Liver (tissue), 9 donors: ENCODE data around the gene VAPB. TPM values are rescaled to one million over a fixed set of nuclear protein-coding genes. Genes with fewer than 3 reads are reported as not detected.

Experiments
- DNase-seq: peaks from one replicate; pipeline ENCODE4 v3.0.0-alpha.2; 2017; ENCODE audit warnings: low spot score
- H3K27ac ChIP-seq, 2 donors: one replicate each; pipeline ENCODE4 v1.7.0; 2013; ENCODE audit warnings: inconsistent platforms in 2 of 2, low read length in 2 of 2, control low read depth in 1 of 2, low read depth in 1 of 2, mild to moderate bottlenecking in 1 of 2
- H3K27me3 ChIP-seq, 4 donors: one replicate each; pipeline versions ENCODE4 v1.6.1 to v1.7.0; 2013; ENCODE audit warnings: low read length in 3 of 4, inconsistent platforms in 1 of 4, mild to moderate bottlenecking in 1 of 4, moderate library complexity in 1 of 4; ENCODE audit not compliant: control insufficient read depth in 4 of 4, insufficient read depth in 4 of 4
- H3K36me3 ChIP-seq, 4 donors: one replicate each; pipeline versions ENCODE4 v1.6.1 to v1.7.0; 2013; ENCODE audit warnings: low read length in 3 of 4, mild to moderate bottlenecking in 3 of 4, low read depth in 1 of 4, moderate library complexity in 1 of 4; ENCODE audit not compliant: control insufficient read depth in 4 of 4, insufficient read depth in 3 of 4
- H3K4me1 ChIP-seq, 4 donors: one replicate each; pipeline versions ENCODE4 v1.6.1 to v1.7.0; 2013; ENCODE audit warnings: low read length in 3 of 4, mild to moderate bottlenecking in 3 of 4, moderate library complexity in 1 of 4; ENCODE audit not compliant: control insufficient read depth in 4 of 4, insufficient read depth in 4 of 4
- H3K4me3 ChIP-seq, 3 donors: one replicate each; pipeline versions ENCODE4 v1.6.1 to v1.7.0; 2013; ENCODE audit warnings: low read length in 3 of 3, control low read depth in 1 of 3, low read depth in 1 of 3, mild to moderate bottlenecking in 1 of 3
- H3K9ac ChIP-seq, 2 donors: one replicate each; pipeline ENCODE4 v1.7.0; 2013; ENCODE audit warnings: low read length in 2 of 2, mild to moderate bottlenecking in 2 of 2, moderate library complexity in 2 of 2, control low read depth in 1 of 2, low read depth in 1 of 2
- H3K9me3 ChIP-seq, 4 donors: one replicate each; pipeline versions ENCODE4 v1.6.1 to v1.7.0; 2013; ENCODE audit warnings: low read length in 3 of 4; ENCODE audit not compliant: control insufficient read depth in 4 of 4
- EGR1 ChIP-seq, 2 donors: IDR thresholded peaks; 2 replicates each; pipeline ENCODE4 v1.6.1; 2016 to 2018; ENCODE audit warnings: antibody characterized with exemption in 2 of 2, low read depth in 2 of 2
- FOXA1 ChIP-seq: IDR thresholded peaks from 2 replicates; pipeline ENCODE4 v1.6.1; 2016; ENCODE audit warnings: antibody characterized with exemption
- FOXA2 ChIP-seq: IDR thresholded peaks from 2 replicates; pipeline ENCODE4 v1.6.1; 2016; ENCODE audit warnings: antibody characterized with exemption
- GABPA ChIP-seq, 2 donors: IDR thresholded peaks in 1 of 2; conservative IDR thresholded peaks in 1 of 2; 2 replicates each; pipeline ENCODE4 v1.6.1; 2016; ENCODE audit warnings: antibody characterized with exemption in 2 of 2, mild to moderate bottlenecking in 1 of 2, moderate library complexity in 1 of 2
- HNF4A ChIP-seq, 2 donors: conservative IDR thresholded peaks; 2 replicates each; pipeline ENCODE4 v1.6.1; 2016; ENCODE audit warnings: antibody characterized with exemption in 2 of 2, mild to moderate bottlenecking in 2 of 2
- HNF4G ChIP-seq: IDR thresholded peaks from 2 replicates; pipeline ENCODE4 v1.6.1; 2016; ENCODE audit warnings: antibody characterized with exemption
- JUND ChIP-seq, 2 donors: IDR thresholded peaks; 2 replicates each; pipeline ENCODE4 v1.6.1; 2016; ENCODE audit warnings: antibody characterized with exemption in 2 of 2
- NR2F2 ChIP-seq: IDR thresholded peaks from 2 replicates; pipeline ENCODE4 v1.6.1; 2016; ENCODE audit warnings: antibody characterized with exemption
- RAD21 ChIP-seq, 2 donors: IDR thresholded peaks; 2 replicates each; pipeline ENCODE4 v1.6.1; 2016; ENCODE audit warnings: antibody characterized with exemption in 2 of 2, mild to moderate bottlenecking in 2 of 2
- RXRA ChIP-seq, 2 donors: IDR thresholded peaks; 2 replicates each; pipeline ENCODE4 v1.6.1; 2017 to 2018; ENCODE audit warnings: antibody characterized with exemption in 2 of 2, mild to moderate bottlenecking in 1 of 2
- SP1 ChIP-seq: IDR thresholded peaks from 2 replicates; pipeline ENCODE4 v1.6.1; 2018; ENCODE audit warnings: antibody characterized with exemption, mild to moderate bottlenecking
- TAF1 ChIP-seq: conservative IDR thresholded peaks from 2 replicates; pipeline ENCODE4 v1.6.1; 2016; ENCODE audit warnings: antibody characterized with exemption, mild to moderate bottlenecking
- YY1 ChIP-seq: IDR thresholded peaks from 2 replicates; pipeline ENCODE4 v1.6.1; 2016; ENCODE audit warnings: antibody characterized with exemption, mild to moderate bottlenecking
- WGBS: extraction: QIAGEN DNeasy Blood & Tissue Kit; methylation state at CpG from one replicate; pipeline ENCODE4 v1.1.7; 2013; 5-methylcytosine and 5-hydroxymethylcytosine counted together
- polyA plus RNA-seq, 2 donors: library from polyadenylated mRNA; stranded (reverse) in 1 of 2; unstranded in 1 of 2; fragments of 200-250 nt in 1 of 2; fragments of >200 nt in 1 of 2; fragmentation: Nextera tagmentation in 1 of 2; extraction: Ambion mirVana in 1 of 2; gene quantifications; one replicate each; pipeline versions ENCODE4 v1.2.1 to v1.2.3, GENCODE V29; 2013 to 2015
- total RNA-seq, 2 donors: library from RNA; depleted of rRNA; stranded (reverse); fragments of >200 nt; gene quantifications; one replicate each; pipeline ENCODE4 v1.2.3, GENCODE V29; 2014
- TF ChIP-seq, protein P1 (sequence below): IDR thresholded peaks from 2 replicates; pipeline ENCODE4 v1.6.1; 2016; ENCODE audit warnings: antibody characterized with exemption, mild to moderate bottlenecking
- TF ChIP-seq, protein P2 (sequence below): IDR thresholded peaks from 2 replicates; pipeline ENCODE4 v1.6.1; 2016; ENCODE audit warnings: antibody characterized with exemption
- TF ChIP-seq, protein P3 (sequence below): IDR thresholded peaks from 2 replicates; pipeline ENCODE4 v1.6.1; 2016; ENCODE audit warnings: antibody characterized with exemption
- TF ChIP-seq, protein P4 (sequence below): fragments of 150-350 bp; IDR thresholded peaks from 2 replicates; pipeline ENCODE4 v1.5.1; 2017; ENCODE audit warnings: improper control_type of control experiment, low read depth, low read length; ENCODE audit not compliant: missing input control
- TF ChIP-seq, protein P5 (sequence below): IDR thresholded peaks from 2 replicates; pipeline ENCODE4 v1.6.1; 2016; ENCODE audit warnings: antibody characterized with exemption
- donor health status: healthy.
- donor health status: healthy.
- donor health status: healthy.
- donor health status: healthy.
- donor health status: healthy.

VAPB gene
- total and polyA plus RNA-seq, 4 donors: 12.2 to 21.7 (median 18.5) TPM

DNA sequence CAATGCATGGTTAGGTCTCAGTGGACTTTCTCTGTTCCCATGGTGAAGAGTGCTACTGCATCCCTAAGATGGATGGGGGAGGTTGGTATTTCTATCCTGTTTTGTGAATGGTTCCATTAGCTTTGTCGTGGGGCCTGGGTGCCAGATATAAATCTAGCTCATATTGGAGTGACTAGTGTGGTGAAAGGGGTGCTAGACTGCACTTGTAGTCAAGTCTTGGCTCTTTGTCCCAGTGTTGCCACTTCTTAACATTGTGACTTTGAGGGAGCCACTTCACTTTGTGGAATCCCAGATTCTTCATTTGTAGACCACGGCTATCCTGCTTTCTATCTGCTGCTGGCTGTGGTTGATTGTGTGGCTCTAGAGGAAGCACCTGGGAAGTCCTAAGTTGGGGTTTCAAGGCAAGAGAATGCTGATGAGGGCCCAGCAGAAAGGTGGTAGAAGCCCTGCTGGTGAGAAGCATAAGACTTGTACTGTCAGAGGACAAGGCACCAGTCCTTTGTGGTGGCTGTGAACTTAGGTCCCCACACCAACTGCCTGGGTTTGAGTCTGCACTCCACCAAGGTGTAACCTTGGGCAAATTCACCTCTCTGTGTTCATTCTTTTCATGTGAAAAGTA, 44.1 kb downstream of the VAPB start:
- peaks cover 19 to 43% (median 31%) of the 10 kb centered on the region in 4 donors for H3K4me1 ChIP-seq
- 88% methylated on average over 2 of the region's 2 CpGs for WGBS

More for the DNA sequence above, 44.1 kb downstream of the VAPB start:
- TF ChIP-seq RAD21 (IDR thresholded peaks at IDR 0.05) (no peak), FOXA1 (no peak), GABPA (IDR thresholded peaks at IDR 0.05 in 1 of 2, conservative IDR thresholded peaks at IDR 0.05 in 1 of 2) (no peak), EGR1 (IDR thresholded peaks at IDR 0.05; ENCODE audit: low read depth in 2 of 2) (no peak), YY1 (no peak), JUND (IDR thresholded peaks at IDR 0.05) (no peak), SP1 (no peak), TAF1 (no peak), FOXA2 (no peak), HNF4A (conservative IDR thresholded peaks at IDR 0.05) (no peak), NR2F2 (no peak), HNF4G (no peak), RXRA (IDR thresholded peaks at IDR 0.05) (no peak)
- TF ChIP-seq, protein P1, sequence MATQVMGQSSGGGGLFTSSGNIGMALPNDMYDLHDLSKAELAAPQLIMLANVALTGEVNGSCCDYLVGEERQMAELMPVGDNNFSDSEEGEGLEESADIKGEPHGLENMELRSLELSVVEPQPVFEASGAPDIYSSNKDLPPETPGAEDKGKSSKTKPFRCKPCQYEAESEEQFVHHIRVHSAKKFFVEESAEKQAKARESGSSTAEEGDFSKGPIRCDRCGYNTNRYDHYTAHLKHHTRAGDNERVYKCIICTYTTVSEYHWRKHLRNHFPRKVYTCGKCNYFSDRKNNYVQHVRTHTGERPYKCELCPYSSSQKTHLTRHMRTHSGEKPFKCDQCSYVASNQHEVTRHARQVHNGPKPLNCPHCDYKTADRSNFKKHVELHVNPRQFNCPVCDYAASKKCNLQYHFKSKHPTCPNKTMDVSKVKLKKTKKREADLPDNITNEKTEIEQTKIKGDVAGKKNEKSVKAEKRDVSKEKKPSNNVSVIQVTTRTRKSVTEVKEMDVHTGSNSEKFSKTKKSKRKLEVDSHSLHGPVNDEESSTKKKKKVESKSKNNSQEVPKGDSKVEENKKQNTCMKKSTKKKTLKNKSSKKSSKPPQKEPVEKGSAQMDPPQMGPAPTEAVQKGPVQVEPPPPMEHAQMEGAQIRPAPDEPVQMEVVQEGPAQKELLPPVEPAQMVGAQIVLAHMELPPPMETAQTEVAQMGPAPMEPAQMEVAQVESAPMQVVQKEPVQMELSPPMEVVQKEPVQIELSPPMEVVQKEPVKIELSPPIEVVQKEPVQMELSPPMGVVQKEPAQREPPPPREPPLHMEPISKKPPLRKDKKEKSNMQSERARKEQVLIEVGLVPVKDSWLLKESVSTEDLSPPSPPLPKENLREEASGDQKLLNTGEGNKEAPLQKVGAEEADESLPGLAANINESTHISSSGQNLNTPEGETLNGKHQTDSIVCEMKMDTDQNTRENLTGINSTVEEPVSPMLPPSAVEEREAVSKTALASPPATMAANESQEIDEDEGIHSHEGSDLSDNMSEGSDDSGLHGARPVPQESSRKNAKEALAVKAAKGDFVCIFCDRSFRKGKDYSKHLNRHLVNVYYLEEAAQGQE: no peak
- TF ChIP-seq, protein P2, sequence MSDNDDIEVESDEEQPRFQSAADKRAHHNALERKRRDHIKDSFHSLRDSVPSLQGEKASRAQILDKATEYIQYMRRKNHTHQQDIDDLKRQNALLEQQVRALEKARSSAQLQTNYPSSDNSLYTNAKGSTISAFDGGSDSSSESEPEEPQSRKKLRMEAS: no peak
- TF ChIP-seq, protein P3, sequence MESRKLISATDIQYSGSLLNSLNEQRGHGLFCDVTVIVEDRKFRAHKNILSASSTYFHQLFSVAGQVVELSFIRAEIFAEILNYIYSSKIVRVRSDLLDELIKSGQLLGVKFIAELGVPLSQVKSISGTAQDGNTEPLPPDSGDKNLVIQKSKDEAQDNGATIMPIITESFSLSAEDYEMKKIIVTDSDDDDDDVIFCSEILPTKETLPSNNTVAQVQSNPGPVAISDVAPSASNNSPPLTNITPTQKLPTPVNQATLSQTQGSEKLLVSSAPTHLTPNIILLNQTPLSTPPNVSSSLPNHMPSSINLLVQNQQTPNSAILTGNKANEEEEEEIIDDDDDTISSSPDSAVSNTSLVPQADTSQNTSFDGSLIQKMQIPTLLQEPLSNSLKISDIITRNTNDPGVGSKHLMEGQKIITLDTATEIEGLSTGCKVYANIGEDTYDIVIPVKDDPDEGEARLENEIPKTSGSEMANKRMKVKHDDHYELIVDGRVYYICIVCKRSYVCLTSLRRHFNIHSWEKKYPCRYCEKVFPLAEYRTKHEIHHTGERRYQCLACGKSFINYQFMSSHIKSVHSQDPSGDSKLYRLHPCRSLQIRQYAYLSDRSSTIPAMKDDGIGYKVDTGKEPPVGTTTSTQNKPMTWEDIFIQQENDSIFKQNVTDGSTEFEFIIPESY: no peak
- TF ChIP-seq, protein P4, sequence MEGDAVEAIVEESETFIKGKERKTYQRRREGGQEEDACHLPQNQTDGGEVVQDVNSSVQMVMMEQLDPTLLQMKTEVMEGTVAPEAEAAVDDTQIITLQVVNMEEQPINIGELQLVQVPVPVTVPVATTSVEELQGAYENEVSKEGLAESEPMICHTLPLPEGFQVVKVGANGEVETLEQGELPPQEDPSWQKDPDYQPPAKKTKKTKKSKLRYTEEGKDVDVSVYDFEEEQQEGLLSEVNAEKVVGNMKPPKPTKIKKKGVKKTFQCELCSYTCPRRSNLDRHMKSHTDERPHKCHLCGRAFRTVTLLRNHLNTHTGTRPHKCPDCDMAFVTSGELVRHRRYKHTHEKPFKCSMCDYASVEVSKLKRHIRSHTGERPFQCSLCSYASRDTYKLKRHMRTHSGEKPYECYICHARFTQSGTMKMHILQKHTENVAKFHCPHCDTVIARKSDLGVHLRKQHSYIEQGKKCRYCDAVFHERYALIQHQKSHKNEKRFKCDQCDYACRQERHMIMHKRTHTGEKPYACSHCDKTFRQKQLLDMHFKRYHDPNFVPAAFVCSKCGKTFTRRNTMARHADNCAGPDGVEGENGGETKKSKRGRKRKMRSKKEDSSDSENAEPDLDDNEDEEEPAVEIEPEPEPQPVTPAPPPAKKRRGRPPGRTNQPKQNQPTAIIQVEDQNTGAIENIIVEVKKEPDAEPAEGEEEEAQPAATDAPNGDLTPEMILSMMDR: no peak
- TF ChIP-seq, protein P5, sequence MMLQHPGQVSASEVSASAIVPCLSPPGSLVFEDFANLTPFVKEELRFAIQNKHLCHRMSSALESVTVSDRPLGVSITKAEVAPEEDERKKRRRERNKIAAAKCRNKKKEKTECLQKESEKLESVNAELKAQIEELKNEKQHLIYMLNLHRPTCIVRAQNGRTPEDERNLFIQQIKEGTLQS: no peak
- H3K27me3 ChIP-seq: no peaks in the 10 kb centered on the region
- no peak overlapping the region for H3K4me3 ChIP-seq
- H3K9me3 ChIP-seq: no peaks in the 10 kb centered on the region
- DNase-seq: no peak
- peak overlapping the region; percentile 26 to 69 for H3K27ac ChIP-seq
- peaks cover 0 to 2% (median 0%) of the 10 kb centered on the region in 4 donors for H3K36me3 ChIP-seq
- H3K9ac ChIP-seq: no peak overlapping the region
